ENCODE data around the gene TDRD15.

DNA sequence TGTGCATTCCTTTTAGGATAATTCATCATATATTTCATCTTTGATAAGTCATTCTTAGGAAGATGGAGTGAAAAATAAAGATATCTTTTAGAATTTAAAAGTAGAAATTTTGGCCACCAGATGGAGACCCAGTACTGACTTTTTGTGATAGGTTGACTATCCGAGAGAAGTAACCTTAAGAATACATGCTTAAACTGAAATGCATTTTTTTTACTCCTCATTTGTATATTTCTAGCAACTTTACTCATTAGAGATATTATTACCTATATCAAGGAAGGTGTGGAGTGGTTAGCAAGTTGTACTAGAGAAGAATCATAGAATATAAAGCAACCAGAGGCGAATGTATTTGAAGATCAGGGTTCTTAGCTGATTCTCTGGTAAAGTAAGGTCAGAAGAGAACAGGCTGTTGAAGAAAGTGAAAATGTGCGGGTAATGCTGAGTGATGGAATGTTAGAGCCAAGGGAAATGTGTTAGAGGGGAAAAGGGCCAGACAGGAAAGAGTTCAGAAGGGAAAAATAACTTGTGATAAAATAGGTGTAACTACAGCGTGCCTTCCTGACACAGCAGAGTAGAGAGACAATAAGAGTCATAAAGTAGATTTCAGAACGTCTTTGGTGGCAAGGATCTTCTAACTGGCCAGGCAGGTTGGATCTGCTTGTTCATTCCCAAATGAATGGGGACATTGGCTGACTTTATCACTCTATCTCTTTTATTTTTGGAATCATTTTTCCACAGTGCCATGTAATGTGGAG lies 52.3 kb downstream of the TDRD15 start:
- no peak for TF ChIP-seq CTCF (IDR thresholded peaks at IDR 0.05; ENCODE audit: insufficient read depth, low read length)
- no peak for TF ChIP-seq REST (IDR thresholded peaks at IDR 0.05; ENCODE audit: insufficient replicate concordance, low read depth)
- TF ChIP-seq POLR2AphosphoS5 (IDR thresholded peaks at IDR 0.05; ENCODE audit: low read depth) = no peak
- no peak for TF ChIP-seq GABPA (IDR thresholded peaks at IDR 0.05; ENCODE audit: low read depth)
- no peak for TF ChIP-seq SPI1 (IDR thresholded peaks at IDR 0.05; ENCODE audit: borderline replicate concordance, low read depth)

Data from HL-60 (cell line).